CD4-positive, alpha-beta T cell treated with Interferon alpha-2 for 1 hour (primary cell): ENCODE measurements around the gene TNFSF11.
A peak's percentile ranks its signal among the peaks of the same experiment; 100 is the strongest.
"Not testable (repeated sequence)": the region's sequence is repeated elsewhere in the genome, so short reads cannot be mapped to it uniquely, and the experiment has no call there.

ENCODE experiments used
- DNase-seq, 2 donors: peaks; one replicate each; pipeline ENCODE4 v3.0.0-alpha.2; 2020 to 2022

Gene TNFSF11

GRCh38 chr13:42574011-42574410 lies at the start of gene TNFSF11:
TNFSF11 (plus strand) TSS chr13:42574152; CDS start chr13:42574304, 152 bp downstream.
- DNase-seq, result peak in 1 of 2 donors; percentile 8

- DNase-seq, result no peak
These were observed 49.4 kb upstream of the TNFSF11 start for GRCh38 chr13:42524487-42525034.

- DNase-seq, result no peak
These were observed 48.9 kb upstream of the TNFSF11 start for GRCh38 chr13:42525035-42525504.

- DNase-seq, result no peak
These were observed 47.7 kb upstream of the TNFSF11 start for GRCh38 chr13:42526276-42526675.

GRCh38 chr13:42526804-42527203 lies 47.1 kb upstream of the TNFSF11 start:
- no peak for DNase-seq

GRCh38 chr13:42532561-42533335 lies 41.2 kb upstream of the TNFSF11 start:
- no peak for DNase-seq

- no peak for DNase-seq
These were observed 40.7 kb upstream of the TNFSF11 start for GRCh38 chr13:42533336-42533591.

- no peak for DNase-seq
These were observed 39.2 kb upstream of the TNFSF11 start for GRCh38 chr13:42534785-42535184.

GRCh38 chr13:42538996-42539395 lies 35.0 kb upstream of the TNFSF11 start:
- no peak for DNase-seq

GRCh38 chr13:42539670-42540069 lies 34.3 kb upstream of the TNFSF11 start:
- DNase-seq, result no peak

GRCh38 chr13:42543215-42543797 lies 30.6 kb upstream of the TNFSF11 start:
- no peak for DNase-seq

- DNase-seq, result no peak
These were observed 29.6 kb upstream of the TNFSF11 start for GRCh38 chr13:42544246-42544926.

GRCh38 chr13:42545842-42546241 lies 28.1 kb upstream of the TNFSF11 start:
- no peak for DNase-seq

GRCh38 chr13:42547612-42548011 lies 26.3 kb upstream of the TNFSF11 start:
- no peak for DNase-seq

- peak; percentile 14 to 41 for DNase-seq
These were observed 25.0 kb upstream of the TNFSF11 start for GRCh38 chr13:42548731-42549551.

- no peak for DNase-seq
These were observed 24.4 kb upstream of the TNFSF11 start for GRCh38 chr13:42549552-42549936.

GRCh38 chr13:42551611-42552010 lies 22.3 kb upstream of the TNFSF11 start:
- no peak for DNase-seq

- DNase-seq, result no peak
These were observed 20.6 kb upstream of the TNFSF11 start for GRCh38 chr13:42553098-42554046.

GRCh38 chr13:42559057-42559456 lies 14.9 kb upstream of the TNFSF11 start:
- DNase-seq, result no peak

- DNase-seq, result not testable (repeated sequence)
These were observed 14.3 kb upstream of the TNFSF11 start for GRCh38 chr13:42559573-42560218.

GRCh38 chr13:42560320-42560719 lies 13.6 kb upstream of the TNFSF11 start:
- not testable (repeated sequence) for DNase-seq
